HEK293 (cell line): ENCODE data around the gene ATOH8.

Source experiments
- CTCF ChIP-seq: fragments of 450-650 bp; formaldehyde crosslinking; IDR thresholded peaks from 2 replicates; pipeline ENCODE4 v1.5.1; 2016; ENCODE audit warnings: missing biosample characterization, missing genetic modification characterization
- YY1 ChIP-seq: fragments of 450-650 bp; formaldehyde crosslinking; IDR thresholded peaks from 2 replicates; pipeline ENCODE4 v1.5.1; 2018; ENCODE audit warnings: missing biosample characterization, missing genetic modification characterization
- ZNF830 ChIP-seq: fragments of 450-650 bp; IDR thresholded peaks from 2 replicates; pipeline ENCODE4 v1.5.0; 2018; ENCODE audit warnings: missing biosample characterization, missing genetic modification characterization, low read depth, mild to moderate bottlenecking, moderate library complexity

GRCh38 chr2:85745619-85746018, 8.2 kb upstream of the ATOH8 start:
- TF ChIP-seq ZNF830 (tag by site-specific recombination), result no peak
- no peak for TF ChIP-seq YY1 (tag by site-specific recombination)
- TF ChIP-seq CTCF, result no peak
